Kidney epithelial cell (primary cell): Measurements from ENCODE around the gene MS4A18. TPM values are rescaled to one million over a fixed set of nuclear protein-coding genes. Genes with fewer than 3 reads are reported as not detected.
"Not testable (repeated sequence)": the region's sequence is repeated elsewhere in the genome, so short reads cannot be mapped to it uniquely, and the experiment has no call there.

Experiments used
- DNase-seq: peaks from one replicate; pipeline ENCODE4 v3.0.0-alpha.2; 2010; ENCODE audit warnings: low read depth
- H3K27me3 ChIP-seq: 2 replicates; pipeline ENCODE4 v1.6.0; 2011; ENCODE audit warnings: low read length; ENCODE audit not compliant: control insufficient read depth, insufficient read depth
- H3K36me3 ChIP-seq: 2 replicates; pipeline ENCODE4 v1.5.1; 2011; ENCODE audit warnings: low read length; ENCODE audit not compliant: control insufficient read depth, insufficient read depth
- H3K4me3 ChIP-seq: 2 replicates; pipeline ENCODE4 v1.5.1; 2011; ENCODE audit warnings: low read depth, mild to moderate bottlenecking, control low read depth, low read length
- total RNA-seq: library from RNA; depleted of rRNA; stranded (reverse); fragments of >200 nt; gene quantifications from 2 replicates; pipeline ENCODE4 v1.2.3, GENCODE V29; 2015
- TF ChIP-seq, protein P1 (sequence below): IDR thresholded peaks from 2 replicates; pipeline ENCODE4 v1.5.1; 2011; ENCODE audit warnings: mild to moderate bottlenecking, moderate library complexity, low read length, control low read depth, inconsistent platforms; ENCODE audit not compliant: insufficient read depth, poor library complexity, severe bottlenecking

Gene MS4A18
- total RNA-seq, 1 donor from 2014 or later, result not detected

DNA sequence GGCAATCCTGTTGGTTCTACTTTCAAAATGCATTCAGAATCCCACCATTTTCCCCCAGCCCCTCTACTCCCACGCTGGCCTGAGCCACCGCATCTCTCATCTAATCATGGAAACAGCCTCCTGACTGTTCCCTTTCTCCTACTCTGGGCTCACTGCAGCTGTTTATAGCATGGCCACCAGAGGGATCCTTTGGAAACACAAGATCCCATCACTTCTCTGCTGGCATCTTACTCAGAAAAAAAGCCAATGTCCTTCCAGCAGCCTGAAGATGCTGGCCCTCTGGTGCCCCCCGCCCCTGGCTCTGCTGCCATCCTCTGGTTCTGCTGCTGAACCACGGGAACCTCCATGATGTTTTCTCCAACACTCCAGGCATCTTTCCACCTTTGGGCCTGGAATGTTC is 14.0 kb upstream of the MS4A18 start:
- TF ChIP-seq, protein P1, sequence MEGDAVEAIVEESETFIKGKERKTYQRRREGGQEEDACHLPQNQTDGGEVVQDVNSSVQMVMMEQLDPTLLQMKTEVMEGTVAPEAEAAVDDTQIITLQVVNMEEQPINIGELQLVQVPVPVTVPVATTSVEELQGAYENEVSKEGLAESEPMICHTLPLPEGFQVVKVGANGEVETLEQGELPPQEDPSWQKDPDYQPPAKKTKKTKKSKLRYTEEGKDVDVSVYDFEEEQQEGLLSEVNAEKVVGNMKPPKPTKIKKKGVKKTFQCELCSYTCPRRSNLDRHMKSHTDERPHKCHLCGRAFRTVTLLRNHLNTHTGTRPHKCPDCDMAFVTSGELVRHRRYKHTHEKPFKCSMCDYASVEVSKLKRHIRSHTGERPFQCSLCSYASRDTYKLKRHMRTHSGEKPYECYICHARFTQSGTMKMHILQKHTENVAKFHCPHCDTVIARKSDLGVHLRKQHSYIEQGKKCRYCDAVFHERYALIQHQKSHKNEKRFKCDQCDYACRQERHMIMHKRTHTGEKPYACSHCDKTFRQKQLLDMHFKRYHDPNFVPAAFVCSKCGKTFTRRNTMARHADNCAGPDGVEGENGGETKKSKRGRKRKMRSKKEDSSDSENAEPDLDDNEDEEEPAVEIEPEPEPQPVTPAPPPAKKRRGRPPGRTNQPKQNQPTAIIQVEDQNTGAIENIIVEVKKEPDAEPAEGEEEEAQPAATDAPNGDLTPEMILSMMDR, result no peak
- no peak overlapping the region for H3K4me3 ChIP-seq
- H3K27me3 ChIP-seq, result no peaks in the 10 kb centered on the region
- no peak for DNase-seq
- H3K36me3 ChIP-seq, result no peaks in the 10 kb centered on the region

DNA sequence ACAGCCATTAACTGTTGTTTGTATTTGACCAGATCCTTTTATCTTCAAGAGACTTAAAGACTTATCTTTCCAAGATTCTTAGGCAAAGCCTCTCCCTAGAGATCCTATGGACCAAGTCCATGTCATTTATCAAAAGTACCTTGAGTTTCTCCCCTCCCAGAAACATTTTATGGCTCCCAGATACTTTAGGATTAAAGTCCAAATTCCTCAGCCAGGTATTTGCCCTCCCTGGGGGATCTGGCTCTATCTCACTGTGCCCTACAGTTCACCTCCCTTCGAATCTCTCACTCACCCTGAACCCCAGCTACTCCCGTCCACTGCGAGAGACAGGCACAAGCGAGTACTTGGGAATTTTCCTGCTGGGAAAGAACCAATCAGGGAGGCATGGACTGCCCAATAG is 13.2 kb upstream of the MS4A18 start:
- no peak for DNase-seq
- TF ChIP-seq, protein P1, result no peak
- no peaks in the 10 kb centered on the region for H3K27me3 ChIP-seq
- no peak overlapping the region for H3K4me3 ChIP-seq
- no peaks in the 10 kb centered on the region for H3K36me3 ChIP-seq

DNA sequence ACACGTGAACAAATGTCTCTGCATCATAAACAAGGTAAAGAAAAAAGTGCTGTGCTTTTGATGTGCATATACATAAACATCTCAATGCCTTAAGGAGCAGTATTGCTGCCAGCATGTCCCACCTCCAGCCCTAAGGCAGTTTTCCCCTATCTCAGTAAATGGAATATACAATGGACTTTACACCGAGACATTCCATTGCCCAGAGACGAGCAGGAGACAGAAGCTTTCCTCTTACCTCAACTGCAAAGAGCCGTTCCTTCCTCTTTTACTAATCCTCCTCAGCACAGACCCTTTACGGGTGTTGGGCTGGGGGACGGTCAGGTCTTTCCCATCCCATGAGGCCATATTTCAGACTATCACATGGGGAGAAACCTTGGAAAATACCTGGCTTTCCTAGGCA is 11.1 kb upstream of the MS4A18 start:
- H3K4me3 ChIP-seq, H3K27me3 ChIP-seq, H3K36me3 ChIP-seq, DNase-seq: not testable (repeated sequence)

DNA sequence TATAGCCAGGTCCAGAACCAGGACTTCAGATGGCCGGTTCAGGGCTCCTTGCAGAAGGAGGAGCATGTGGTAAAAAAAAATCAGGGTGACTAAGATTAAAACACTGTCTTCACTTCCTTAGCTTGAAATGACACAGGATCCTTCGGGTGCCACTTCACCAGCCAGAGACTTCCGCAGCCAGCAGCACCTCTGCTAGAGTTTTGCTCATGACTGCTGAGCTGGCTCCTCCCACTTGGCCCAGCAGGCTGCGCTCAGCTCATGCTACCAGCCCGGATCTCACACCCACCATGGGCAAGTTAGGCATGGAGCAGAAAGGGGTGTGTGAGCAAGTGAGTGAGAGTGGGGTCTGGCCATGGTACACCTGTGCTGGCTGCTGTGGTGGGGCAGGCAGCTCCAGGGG is 6.6 kb upstream of the MS4A18 start:
- no peak for DNase-seq
- Histone ChIP-seq H3K36me3 (no peaks in the 10 kb centered on the region), H3K27me3 (no peaks in the 10 kb centered on the region), H3K4me3 (no peak overlapping the region)
- TF ChIP-seq, protein P1, result no peak

DNA sequence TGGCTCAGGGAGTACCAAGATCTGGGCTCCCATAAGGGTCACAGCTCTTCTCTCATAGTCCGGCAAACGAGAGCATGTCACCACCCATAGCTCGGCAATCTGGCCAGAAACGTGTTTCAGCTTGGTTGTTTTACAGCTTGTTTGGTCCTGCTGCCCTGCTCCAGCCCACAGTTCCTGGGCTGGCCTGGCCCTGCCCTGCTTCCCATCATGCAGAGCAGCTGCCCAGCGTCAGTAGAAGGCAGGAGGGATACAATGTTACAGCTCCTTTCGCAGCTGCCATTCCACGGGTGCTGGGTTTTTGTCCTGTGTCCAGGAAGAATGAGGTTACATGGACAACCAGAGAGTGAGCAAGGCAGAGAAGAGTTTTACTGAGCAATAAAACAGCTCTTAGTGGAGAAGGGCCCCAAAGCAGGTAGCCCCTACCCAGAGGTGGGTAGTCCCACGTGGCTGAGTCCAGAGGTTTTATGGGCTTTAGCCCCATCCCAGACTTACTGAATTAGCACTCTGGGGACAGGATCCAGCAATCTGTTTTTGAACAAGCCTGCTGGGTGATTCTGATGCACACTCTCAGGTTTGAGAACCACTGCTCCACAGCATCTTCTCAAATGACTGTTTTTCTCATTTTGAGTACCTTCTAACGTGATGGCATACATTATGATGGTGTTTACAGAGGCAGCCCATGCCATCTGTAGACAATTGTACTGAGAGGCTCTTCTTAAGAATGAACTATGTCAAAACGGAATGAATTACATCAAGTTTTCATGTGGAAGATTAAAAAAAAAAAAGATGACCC is 5.8 kb upstream of the MS4A18 start:
- DNase-seq, result no peak

DNA sequence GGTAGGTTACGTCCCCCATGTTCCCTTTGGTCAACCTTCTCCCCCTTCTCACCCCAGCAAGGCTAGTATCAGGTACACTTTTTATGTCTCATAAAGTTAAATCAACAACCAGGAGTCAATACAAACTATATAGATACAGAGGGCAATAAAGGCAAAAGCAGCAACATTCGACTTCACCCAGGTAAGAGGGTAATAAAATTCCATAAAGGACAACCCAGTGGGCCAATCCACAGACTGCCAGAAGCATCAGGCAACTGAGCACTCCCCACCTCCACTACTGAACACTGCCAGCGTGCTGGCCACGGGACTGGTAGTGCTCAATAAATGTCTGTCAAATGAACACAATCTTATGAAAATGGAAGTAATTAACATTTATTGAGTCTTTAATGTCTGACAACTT is 5.1 kb upstream of the MS4A18 start:
- H3K4me3 ChIP-seq, result no peak overlapping the region
- DNase-seq, result no peak
- H3K27me3 ChIP-seq, result no peaks in the 10 kb centered on the region
- no peaks in the 10 kb centered on the region for H3K36me3 ChIP-seq
- TF ChIP-seq, protein P1, result no peak

More for the DNA sequence above, 5.8 kb upstream of the MS4A18 start:
- Histone ChIP-seq H3K4me3 (no peak overlapping the region), H3K27me3 (no peaks in the 10 kb centered on the region), H3K36me3 (no peaks in the 10 kb centered on the region)
- TF ChIP-seq, protein P1, result no peak
